HG03354 (cell line): Measurements from ENCODE around the gene VPS33A.
"Not testable (repeated sequence)": the region's sequence is repeated elsewhere in the genome, so short reads cannot be mapped to it uniquely, and the experiment has no call there.

Source experiments
- ATAC-seq: cut with Tn5 transposase; IDR thresholded peaks from one replicate; pipeline ENCODE4 v1.9.1; 2021; ENCODE audit warnings: mild to moderate bottlenecking; ENCODE audit not compliant: unreplicated experiment, poor library complexity, severe bottlenecking

Gene VPS33A

DNA sequence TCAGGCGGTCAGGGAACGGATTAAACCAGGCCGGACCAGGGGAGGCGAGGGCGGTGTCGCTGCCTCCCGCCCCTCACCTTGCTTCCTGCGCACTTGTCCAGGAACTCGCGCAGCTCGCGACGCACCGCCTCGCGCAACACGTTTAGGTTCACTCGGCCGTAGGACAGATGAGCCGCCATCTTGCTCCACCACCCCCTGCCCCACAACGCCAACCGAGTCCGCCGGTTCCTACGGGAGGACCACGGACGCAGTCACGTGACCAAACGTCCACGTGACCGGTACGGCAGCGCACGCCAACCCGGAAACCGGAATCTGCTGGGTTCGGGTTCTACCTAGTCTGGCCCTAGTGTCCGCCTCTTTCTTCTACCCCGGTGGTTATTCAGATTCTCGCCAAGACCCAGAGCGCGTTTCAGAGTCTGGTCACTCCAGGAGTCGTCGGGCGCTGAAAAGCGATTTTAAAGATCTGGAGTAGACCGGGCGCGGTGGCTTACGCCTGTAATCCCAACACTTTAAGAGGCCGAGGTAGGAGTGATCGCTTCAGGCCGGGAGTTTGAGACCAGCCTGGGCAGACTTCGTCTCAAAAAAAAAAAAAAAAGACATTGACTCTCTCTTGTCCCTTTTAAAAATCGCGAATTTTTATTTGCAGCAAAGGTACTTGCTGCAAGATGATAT lies at the start of gene VPS33A:
Gene VPS33A (minus strand): TSS at position 265 of the 672 bp plus-strand sequence. CDS start 86 bp downstream, at position 179.
- ATAC-seq: peak; percentile 91

DNA sequence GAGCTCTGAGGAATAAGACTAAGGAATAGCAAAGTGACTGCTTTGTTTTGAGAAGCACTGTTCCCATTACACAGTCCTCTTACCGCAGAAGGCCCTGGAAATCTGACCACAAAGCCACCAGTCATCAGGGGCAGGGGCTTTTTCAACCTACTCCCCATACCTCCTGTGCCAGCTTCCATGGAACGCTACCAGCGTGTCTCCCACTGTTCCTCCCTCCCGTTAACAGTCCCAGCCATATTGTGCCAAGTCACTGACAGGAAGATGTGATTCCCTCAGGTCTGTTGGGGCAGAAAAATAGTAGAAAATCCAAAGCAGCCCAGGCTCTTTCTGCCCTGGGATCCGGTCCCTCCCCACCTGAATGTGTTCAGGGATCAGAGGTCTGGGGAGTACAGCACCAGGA lies 46.6 kb upstream of the VPS33A start:
- ATAC-seq: no peak

DNA sequence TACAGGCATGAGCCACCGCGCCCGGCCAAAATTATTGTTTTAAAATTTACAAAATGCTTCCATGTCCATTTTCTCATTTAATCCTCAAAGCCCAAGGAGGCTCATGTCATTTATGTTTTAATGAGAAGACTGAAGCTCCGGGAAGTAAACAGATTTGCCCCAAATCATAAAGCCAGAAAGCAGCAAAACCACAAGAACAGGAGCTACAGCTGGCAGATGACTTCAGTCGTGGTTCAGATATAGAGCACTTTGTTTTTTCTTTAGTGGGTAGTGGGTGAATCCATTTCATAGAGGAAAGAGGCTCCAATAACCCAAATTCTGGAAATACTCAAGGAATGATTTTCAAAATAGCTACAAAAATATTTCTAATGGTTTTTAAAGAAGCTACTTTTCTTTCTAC lies 45.4 kb upstream of the VPS33A start:
- ATAC-seq: no peak

DNA sequence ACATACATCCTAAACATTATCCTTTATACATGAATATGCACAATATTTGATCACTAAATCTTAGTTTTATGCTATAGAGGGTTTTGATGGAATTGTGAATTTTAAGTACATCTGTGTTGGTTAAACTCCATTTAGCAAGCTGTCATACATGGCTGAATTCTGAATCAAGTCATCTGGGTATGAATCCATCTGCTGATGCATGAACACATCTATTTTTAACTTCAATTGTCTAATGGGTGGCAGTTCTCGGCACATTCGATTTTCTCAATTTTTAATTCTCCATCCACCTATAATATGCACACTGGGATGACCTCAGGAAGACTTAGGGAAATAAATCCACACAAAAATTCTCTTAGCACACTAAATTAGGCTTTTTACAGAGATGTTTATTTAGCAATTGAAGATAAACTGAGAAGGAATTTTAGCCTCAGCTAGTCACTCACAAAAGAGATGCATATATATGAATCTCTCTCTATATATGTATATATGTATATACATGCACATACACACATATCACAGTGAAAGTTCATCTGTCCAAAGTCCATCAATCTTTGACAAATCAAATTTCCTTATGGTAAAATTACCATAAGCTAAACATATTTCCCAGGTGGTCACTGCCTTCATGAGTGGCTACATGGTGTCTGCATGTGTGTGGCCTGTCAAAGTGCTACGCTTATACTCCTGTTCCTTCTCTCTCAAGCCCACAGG lies 44.5 kb upstream of the VPS33A start:
- no peak for ATAC-seq

DNA sequence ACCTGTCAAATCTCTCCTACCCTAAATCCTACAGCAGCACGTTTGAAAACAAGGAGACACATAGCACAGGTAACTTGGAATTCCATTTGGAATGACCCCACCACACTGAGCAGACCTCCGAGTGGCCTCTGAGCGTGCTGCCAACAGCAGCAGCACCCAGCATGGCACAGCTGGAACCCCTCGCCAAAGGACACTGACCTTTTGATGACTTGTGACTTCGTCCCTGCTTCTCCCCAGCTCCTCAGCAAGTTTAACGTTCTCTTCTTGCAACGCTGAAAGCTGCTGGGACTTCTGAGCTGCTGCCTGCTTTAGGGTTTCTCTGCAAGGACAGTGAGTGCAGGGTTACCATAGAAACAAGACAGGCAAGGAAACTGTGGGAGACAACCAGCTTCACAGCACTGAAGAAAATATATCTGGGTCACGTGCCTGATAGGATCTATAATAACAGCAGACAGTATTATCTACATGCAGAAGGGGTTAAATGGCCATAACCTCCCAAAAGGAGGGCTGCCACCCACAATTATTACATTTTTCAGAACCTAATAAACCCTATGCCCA lies 43.3 kb upstream of the VPS33A start:
- no peak for ATAC-seq

DNA sequence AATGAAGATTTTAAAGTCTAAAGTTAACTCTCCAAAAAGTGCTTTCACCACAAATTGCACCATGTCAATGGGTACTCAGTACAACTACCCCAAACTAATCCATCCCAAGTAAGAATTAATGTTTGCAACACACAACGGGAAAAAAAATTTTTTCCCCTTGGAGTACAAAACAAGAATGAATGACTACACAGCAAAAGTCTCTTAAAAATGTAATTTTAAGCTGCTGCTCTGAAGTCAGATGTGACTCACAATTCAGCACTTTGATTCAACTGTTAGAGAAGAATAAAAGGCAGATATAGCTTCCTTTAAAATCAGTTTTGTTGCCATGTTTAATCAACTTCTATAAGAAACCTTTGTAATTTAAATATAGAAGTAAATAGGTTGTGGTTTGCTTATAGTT lies 42.5 kb upstream of the VPS33A start:
- ATAC-seq: no peak

DNA sequence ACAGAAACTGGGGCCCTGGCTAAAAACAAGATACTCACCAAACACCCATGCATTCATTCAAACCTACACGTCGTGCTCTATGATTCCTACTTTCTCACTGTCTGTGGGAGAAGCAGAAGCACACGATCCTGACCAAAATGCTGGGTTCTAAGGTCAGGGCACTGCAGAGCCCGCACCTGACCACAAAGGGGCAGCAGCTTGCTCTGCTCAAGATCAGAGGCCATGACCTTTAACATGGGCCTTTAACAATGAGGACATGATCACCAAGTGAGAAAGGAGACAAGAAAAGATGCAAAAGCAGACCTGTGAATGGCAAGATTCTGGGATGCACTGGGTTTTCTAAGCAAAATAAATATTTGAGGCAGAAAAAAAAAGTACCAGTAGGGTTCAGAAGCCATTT lies 40.1 kb upstream of the VPS33A start:
- ATAC-seq: no peak

DNA sequence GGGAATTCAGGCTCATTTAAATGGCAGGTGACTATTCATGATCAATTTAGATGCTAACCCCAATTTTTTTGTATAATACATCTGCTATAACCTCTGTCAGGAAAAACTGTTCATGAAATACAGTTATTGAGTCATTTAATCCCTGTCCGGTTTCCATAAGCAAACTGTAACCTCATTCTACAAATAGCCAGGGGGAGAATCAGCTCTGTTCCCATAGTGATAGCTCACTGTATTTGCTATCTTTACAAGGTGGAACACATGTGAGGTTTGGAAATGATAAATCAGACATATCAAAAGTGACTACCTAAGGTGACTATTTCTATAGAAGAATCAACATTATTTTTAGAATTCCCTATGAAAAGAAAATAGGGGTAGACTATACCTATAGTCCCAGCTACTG lies 38.6 kb upstream of the VPS33A start:
- no peak for ATAC-seq

DNA sequence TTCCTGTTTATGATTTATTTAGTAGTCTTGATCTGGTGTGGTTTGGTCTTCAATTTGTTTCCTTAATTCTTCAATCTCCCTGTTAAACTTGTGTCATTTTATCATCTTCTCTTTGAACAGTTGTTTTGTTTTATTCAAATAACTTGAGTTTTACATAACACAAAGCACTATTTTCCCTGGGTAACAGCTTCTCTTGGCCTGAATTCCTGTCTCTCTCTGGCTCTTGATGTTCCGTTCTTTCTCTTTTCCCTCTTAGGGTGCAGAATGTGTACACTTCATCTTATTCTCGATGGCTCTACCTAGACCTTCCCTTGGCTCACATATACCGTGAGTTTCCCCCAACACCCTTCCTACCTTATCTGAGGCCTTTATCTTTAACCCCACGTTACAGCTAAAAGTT lies 36.8 kb upstream of the VPS33A start:
- ATAC-seq: no peak

DNA sequence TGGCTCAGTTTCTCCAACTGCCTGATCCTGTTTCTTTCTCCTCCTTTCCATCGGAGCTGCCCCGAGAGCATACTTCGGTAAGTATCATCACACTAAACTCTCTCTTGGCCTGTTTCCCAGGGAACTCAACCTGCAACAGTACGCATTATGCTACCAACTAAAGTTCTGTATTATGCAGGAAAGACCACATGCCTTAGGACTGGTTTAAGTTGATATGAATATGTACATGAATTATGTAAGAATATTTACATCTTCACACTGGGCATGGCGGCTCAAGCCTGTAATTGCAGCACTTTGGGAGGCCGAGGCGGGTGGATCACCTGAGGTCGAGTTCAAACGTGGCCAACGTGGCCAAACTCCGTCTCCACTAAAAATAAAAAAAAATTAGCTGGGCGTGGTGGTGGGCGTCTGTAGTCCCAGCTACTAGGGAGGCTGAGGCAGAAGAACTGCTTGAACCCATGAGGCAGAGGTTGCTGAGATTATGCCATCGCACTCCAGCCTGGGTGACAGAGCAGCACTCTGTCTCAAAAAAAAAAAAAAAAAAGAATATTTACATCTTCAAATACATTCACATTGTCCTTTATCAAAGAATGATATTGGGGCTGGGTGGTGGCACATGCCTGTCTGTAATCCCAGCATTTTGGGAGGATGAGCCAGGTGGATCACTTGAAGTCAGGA lies 31.9 kb upstream of the VPS33A start:
- no peak for ATAC-seq

DNA sequence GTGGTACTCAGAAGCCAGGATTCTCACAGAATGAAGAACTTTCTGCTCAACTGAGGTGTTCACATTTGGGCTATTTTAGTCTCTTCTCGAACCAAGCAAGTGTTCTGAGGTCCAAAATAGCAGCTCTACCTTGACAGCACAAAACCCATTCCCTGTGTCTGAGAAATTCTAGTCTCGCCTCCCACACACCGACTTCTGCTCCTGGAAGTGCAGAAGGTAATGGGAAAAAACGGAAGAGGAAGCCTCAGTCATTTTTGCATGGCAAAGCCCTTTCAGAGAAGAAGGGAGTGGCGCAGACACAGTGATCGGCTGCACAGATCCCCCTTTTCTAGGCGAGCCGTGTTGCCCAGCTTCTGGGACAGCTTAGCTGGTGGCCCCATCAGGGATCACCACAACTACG lies 31.2 kb upstream of the VPS33A start:
- no peak for ATAC-seq

DNA sequence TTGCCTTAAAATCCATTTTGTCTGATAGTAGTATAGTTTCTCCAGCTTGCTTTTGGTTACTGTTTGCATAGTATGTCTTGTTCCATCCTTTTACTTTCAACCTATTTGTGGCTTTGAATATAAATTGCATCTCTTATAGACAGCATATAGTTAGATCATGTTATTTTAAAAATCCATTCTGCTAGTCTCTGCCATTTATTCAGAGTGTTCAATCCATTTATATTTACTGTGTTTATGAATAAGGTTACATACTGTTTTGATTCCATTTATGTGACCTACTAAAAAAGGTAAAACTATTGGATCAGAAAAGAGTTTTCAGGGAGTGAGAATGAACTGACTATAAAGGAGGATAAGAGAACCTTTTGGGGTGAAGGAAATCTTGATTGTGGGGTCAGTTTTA lies 29.6 kb upstream of the VPS33A start:
- no peak for ATAC-seq

DNA sequence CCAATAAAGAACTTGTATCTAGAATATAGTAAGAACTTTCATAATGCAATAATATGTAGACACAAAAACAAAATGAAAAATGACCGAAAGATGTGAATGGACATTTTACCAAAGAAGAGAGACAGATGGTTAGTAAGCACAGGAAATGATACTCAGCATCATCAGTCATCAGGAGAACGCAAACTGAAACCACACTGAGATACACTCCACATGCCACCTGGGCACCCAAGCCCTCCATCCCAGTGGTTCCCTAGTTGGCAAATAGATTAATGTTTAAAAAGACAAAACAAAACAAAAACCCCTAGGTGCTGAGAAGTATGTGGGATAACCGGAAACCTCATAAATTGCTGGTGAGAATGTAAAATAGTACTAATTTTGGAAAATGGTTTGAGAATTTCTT lies 26.8 kb upstream of the VPS33A start:
- ATAC-seq: peak; percentile 87

DNA sequence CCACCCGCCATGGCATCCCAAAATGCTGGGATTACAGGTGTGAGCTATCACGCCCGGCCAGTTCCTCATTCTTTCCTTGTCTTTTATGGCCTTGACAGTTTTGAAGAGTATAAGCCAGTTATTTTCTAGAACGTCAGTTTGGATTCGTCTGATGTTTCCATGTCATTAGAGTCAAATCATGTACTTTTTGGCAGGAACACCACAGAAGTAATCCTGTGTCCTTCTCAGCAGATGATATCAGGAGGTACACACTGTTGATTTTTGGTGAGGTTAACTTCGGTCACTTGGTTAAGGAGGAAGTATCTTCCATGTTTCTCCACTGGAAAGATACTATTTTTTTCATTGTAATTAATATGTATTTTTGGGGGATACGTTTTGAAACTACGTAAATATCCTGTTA lies 25.1 kb upstream of the VPS33A start:
- no peak for ATAC-seq

DNA sequence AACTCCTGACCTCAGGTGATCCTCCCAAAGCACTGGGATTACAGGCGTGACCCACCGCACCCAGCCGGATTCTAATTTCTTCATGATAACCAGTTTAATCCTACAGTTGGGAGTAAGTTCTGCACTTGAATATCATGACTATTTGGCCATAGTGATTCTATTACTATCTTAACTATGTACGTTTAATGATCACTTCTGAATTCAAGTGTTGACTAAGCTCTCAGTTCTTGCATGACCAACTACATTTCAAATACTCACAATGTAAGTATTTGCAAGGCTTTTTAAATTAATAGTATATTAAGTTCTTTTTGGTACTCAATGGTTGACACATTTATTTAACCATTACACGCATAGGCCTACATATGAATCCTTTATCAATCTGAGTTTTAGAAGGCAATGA lies 17.4 kb upstream of the VPS33A start:
- no peak for ATAC-seq

DNA sequence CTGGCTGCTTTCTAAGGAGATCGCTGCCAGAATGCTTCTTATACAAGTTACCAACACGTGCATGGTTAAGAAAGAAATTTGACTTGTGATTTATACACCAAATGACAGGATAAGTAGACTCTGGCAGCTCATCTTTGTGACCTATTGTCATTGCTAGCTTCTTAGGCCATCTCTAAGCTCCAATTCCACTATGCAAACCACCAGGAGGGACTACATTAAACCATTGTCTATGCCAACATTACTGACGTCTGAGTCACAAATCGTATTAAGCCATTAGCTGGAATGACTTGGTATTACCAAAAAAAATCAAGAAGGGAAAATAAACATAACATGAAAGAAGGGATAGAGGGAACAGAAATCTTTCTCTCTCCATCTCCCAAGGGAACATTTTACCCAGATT lies 15.8 kb upstream of the VPS33A start:
- ATAC-seq: no peak

DNA sequence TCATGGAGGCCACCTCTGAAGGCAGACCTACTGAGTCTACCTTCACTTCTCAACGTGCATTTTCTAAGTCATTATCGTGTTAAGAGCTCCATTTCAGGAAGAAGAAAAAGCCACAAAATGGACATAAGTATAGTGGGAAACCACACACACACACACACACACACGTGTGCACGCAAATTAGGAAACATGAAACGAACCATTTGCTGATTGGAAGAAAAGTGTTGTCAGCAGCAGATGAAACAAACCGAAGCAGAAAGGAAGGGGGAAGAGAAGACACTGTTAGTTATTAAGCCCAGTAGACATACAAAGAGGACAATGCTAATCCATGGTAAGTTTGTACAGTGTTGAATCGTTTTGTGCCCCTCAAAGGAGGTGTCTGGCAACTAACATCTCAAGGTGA lies 9.9 kb upstream of the VPS33A start:
- ATAC-seq: no peak

DNA sequence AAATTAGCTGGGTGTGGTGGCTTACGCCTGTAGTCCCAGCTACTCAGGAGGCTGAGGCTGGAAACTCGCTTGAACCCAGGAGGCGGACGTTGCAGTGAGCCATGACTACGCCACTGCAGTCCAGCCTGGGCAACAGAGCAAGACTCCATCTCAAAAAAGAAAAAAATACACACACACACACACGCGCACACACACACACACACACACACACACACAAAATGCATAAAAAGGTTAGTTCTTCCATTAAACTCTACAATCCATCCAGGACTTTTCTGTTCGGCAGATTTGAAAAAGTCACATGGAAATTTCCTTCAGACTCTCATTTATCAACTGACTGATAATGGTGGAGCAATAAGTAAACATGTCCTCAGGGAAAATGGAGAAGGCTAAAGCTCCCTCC lies 9.2 kb upstream of the VPS33A start:
- ATAC-seq: no peak

DNA sequence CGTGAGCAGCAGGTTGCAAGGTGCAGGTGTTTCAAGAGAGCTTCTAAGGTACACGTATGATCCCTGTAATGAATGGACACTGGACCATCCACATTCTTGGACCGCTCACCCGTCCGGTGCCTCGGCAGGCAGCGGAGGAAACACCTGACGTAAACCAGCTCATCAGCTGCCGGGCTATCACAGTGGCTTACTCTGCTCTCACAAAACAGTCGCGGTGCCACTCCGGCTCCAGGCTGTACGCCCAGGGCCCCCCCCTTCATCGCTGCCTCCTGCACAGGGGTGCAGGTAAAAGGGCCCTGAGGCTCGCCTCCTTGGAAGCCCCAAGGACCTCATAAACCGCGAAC lies 436 bp downstream of the VPS33A start:
- ATAC-seq: peak; percentile 40

DNA sequence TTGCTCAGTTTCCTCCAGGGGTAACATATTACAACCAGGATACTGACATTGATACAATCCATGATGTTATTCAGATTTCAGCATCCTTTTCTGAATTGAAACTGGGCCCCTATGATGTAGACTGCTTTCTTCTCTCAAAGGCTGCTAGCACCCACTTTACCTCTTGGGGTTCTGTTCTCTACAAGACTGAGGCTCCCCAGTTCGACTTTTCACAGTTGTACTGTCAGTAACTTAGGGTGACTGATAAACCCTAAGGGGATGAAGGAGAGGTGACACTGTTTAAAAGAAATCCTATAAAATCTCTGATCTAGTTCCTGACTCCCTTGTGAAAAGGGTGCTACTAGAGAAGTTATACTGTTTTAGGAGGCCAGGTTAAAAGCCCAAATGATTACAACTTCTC lies 818 bp downstream of the VPS33A start:
- ATAC-seq: no peak

DNA sequence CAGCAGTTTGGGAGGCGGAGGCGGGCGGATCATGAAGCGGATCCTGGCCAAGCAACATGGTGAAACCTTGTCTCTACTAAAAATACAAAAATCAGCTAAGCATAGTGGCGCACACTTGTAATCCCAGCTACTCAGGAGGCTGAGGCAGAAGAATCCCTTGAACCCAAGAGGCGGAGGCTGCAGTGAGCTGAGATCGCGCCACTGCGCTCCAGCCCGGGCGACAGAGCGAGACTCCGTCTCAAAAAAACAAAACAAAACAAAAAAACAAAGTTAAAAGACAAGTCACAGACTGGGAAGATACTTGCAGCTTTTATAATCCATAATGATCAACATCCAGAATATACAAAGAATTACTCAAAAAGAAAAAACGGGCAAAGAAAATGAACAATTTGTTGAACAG lies 5.6 kb downstream of the VPS33A start:
- ATAC-seq: not testable (repeated sequence)
